Cardiac muscle cell (in vitro differentiated cells and primary cell): ENCODE results near the gene KIAA1549. TPM values are rescaled to one million over a fixed set of nuclear protein-coding genes. Genes with fewer than 3 reads are reported as not detected.

Experiments used
- DNase-seq, 2 donors: peaks; one replicate each; pipeline versions ENCODE4 v3.0.0 to v3.0.0-alpha.2; 2010 to 2017; ENCODE audit warnings: low read depth in 1 of 2, low spot score in 1 of 2
- H3K27ac ChIP-seq: fragments of 200-600 bp; sonication (generic); 2 replicates; pipeline ENCODE4 v1.5.1; 2016
- H3K27me3 ChIP-seq: fragments of 200-600 bp; sonication (generic); 2 replicates; pipeline ENCODE4 v1.6.0; 2016; ENCODE audit warnings: control low read depth
- H3K36me3 ChIP-seq: fragments of 200-600 bp; sonication (generic); 2 replicates; pipeline ENCODE4 v1.5.1; 2016; ENCODE audit warnings: control low read depth
- H3K4me1 ChIP-seq: fragments of 200-600 bp; sonication (generic); 2 replicates; pipeline ENCODE4 v1.8.1; 2017; ENCODE audit warnings: low read depth, mild to moderate bottlenecking, mixed run types
- H3K4me3 ChIP-seq: fragments of 200-600 bp; sonication (generic); 2 replicates; pipeline ENCODE4 v1.5.1; 2016; ENCODE audit warnings: mild to moderate bottlenecking
- H3K9me3 ChIP-seq: fragments of 200-600 bp; sonication (generic); 2 replicates; pipeline ENCODE4 v1.5.1; 2017; ENCODE audit warnings: low read depth, mild to moderate bottlenecking, control low read depth
- CTCF ChIP-seq: IDR thresholded peaks from 2 replicates; pipeline ENCODE4 v1.5.1; 2012; ENCODE audit warnings: low read depth, mild to moderate bottlenecking, low read length
- polyA plus RNA-seq: library from polyadenylated mRNA; unstranded; fragments of >200 nt; fragmentation: Nextera tagmentation; extraction: Ambion mirVana; gene quantifications from 2 replicates; pipeline ENCODE4 v1.2.1, GENCODE V29; 2016
- total RNA-seq: library from RNA; depleted of rRNA; stranded (reverse); fragments of >200 nt; gene quantifications from 2 replicates; pipeline ENCODE4 v1.2.3, GENCODE V29; 2016

Gene KIAA1549
- total and polyA plus RNA-seq, 2 experiments from 2014 or later: 7.5 to 13.6 TPM

DNA sequence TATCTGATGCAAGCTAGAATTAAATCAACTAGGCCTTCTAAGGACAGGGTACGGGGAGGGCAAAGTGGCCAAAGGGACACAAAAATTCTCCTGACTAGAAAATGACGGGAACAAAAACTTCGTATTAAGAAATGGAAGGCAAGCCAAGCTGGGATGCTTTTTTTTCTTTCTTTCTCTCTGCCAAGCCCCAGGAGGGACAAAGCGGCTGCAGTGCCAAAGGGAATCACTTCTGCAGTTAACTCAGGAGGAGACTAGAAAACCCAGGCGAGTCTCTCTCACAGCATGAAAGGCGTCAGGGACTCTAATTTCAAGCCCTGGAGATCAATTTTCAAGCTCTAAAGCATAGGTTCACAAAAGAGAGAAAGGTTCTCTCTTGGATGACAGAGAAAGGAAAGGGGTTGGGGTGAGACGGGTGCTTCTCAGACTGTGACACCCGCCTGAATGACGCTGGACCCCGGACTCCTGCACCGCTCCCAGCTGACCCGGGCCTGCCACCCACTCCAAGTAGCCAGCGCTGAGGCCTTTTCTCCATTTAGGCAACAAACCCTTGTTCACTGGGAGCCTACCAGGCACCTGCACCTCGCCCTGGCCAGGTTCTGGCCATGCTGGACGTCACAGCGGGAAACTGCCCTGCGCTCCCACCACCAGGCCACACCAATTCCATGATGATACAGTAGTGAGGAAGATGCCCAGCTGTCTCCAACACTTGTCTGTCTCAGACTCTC is 56.5 kb downstream of the KIAA1549 start:
- DNase-seq: peak in 1 of 2 donors; percentile 8
- H3K36me3 ChIP-seq: no peaks in the 10 kb centered on the region
- no peak overlapping the region for H3K27ac ChIP-seq
- H3K4me1 ChIP-seq: no peaks in the 10 kb centered on the region
- no peaks in the 10 kb centered on the region for H3K9me3 ChIP-seq
- no peak overlapping the region for H3K4me3 ChIP-seq
- H3K27me3 ChIP-seq: no peaks in the 10 kb centered on the region
- TF ChIP-seq CTCF: no peak

DNA sequence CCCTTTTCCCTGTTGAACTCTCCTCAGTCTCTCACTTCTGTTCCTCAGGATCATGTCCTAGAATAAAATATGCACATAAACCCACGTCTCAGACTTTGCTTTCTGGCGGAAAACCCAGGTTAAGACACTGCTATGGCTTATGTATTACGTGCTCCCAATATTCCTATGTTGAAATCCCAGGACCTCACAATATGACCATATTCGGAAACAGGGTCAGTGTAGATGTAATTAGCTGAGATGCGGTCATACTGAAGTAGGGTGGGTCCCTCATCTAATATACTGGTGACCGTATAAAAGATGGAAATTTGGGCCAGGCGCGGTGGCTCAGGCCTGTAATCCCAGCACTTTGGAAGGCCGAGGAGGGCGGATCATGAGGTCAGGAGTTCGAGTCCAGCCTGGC is 59.9 kb downstream of the KIAA1549 start:
- Histone ChIP-seq H3K4me3 (no peak overlapping the region), H3K36me3 (peaks cover 9% of the 10 kb centered on the region), H3K27me3 (no peaks in the 10 kb centered on the region), H3K27ac (no peak overlapping the region), H3K9me3 (no peaks in the 10 kb centered on the region), H3K4me1 (no peaks in the 10 kb centered on the region)
- TF ChIP-seq CTCF: no peak
- DNase-seq: no peak

GRCh38 chr7:138919911-138920310 is 61.3 kb downstream of the KIAA1549 start:
- H3K27me3 ChIP-seq: no peaks in the 10 kb centered on the region
- no peak for DNase-seq
- no peak overlapping the region for H3K4me3 ChIP-seq
- TF ChIP-seq CTCF: no peak
- no peaks in the 10 kb centered on the region for H3K4me1 ChIP-seq
- no peaks in the 10 kb centered on the region for H3K9me3 ChIP-seq
- no peak overlapping the region for H3K27ac ChIP-seq
- H3K36me3 ChIP-seq: peaks cover 9% of the 10 kb centered on the region

DNA sequence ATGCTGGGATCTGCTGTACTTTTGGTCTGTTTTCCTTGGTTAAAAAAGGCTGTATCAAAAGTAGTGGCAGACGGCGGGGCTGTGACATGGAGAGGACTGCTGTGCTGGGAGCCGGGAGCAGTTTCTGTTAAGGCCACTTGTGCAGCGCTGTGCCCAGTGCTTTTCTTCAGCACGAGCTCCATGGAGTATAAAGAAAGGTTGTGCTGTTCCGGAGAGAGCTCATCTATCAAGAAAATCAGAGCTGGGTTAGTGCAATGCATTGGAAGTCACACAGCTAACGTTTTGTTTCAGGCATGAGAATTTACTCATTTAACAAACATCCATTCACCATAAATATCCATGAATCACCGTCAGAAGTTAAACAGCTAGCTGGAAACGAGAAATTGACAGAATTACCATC is 62.0 kb downstream of the KIAA1549 start:
- Histone ChIP-seq H3K27ac (no peak overlapping the region), H3K4me3 (no peak overlapping the region), H3K9me3 (no peaks in the 10 kb centered on the region), H3K36me3 (peaks cover 9% of the 10 kb centered on the region), H3K4me1 (no peaks in the 10 kb centered on the region), H3K27me3 (no peaks in the 10 kb centered on the region)
- no peak for TF ChIP-seq CTCF
- DNase-seq: no peak

- Histone ChIP-seq H3K4me3 (no peak overlapping the region), H3K4me1 (no peaks in the 10 kb centered on the region), H3K36me3 (peaks cover 9% of the 10 kb centered on the region), H3K9me3 (no peaks in the 10 kb centered on the region), H3K27ac (no peak overlapping the region), H3K27me3 (no peaks in the 10 kb centered on the region)
- TF ChIP-seq CTCF: no peak
- DNase-seq: no peak
These were observed 62.4 kb downstream of the KIAA1549 start for GRCh38 chr7:138918756-138919155.

- Histone ChIP-seq H3K27me3 (no peaks in the 10 kb centered on the region), H3K36me3 (peaks cover 9% of the 10 kb centered on the region), H3K9me3 (no peaks in the 10 kb centered on the region), H3K4me1 (no peaks in the 10 kb centered on the region), H3K4me3 (no peak overlapping the region), H3K27ac (no peak overlapping the region)
- TF ChIP-seq CTCF: no peak
- no peak for DNase-seq
These were observed 63.0 kb downstream of the KIAA1549 start for GRCh38 chr7:138918176-138918575.
